ENCODE results near the gene ZNF780A.
A peak's percentile ranks its signal among the peaks of the same experiment; 100 is the strongest.
"Not testable (repeated sequence)": the region's sequence is repeated elsewhere in the genome, so short reads cannot be mapped to it uniquely, and the experiment has no call there.

The ZNF780A gene

DNA sequence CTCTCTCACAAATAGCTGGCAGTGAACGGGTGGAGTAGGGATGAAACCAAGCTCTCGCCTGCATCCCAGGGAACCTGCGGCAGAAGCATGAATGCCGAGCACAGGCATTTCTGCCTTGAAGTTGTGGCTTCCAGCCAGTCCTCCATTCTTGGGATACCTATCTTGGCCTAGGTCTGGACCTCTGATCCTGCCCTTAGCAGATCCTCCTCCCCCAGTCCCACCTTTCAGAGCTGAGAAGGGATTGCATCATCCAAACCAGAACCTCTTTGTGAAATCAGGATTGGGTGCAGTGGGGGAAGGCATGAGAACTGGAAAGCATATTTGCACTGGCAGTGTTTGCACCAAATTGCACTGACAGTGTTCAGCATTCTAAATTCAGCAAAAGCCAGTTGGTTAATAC, 5.8 kb downstream of the ZNF780A start:
- DNase-seq (ENCODE audit: low spot score), result no peak

GRCh38 chr19:40081411-40081810, 9.3 kb downstream of the ZNF780A start:
- no peak for DNase-seq (ENCODE audit: low spot score)

GRCh38 chr19:40080289-40080688, 10.5 kb downstream of the ZNF780A start:
- no peak for DNase-seq (ENCODE audit: low spot score)

GRCh38 chr19:40078377-40078776, 12.4 kb downstream of the ZNF780A start:
- DNase-seq (ENCODE audit: low spot score), result no peak

- no peak for DNase-seq (ENCODE audit: low spot score)
Observed at GRCh38 chr19:40070058-40070457, 20.7 kb downstream of the ZNF780A start.

DNA sequence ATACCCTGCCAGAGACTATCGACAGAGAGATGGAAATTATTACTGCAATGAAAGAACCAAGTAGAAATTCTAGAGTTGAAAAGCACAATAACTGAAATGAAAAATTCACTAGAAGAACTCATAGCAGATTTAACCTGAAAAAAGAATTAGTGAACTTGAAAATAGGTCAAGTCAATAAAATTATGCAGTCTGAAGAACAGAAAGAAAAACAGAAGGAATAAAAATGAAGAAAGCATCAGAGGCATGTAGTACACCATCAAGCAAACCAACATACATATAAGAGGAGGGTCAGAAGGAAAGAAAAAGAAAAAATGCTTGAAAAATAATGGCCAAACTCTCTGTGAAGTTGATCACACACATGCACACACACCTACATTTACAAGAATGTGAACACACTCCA, 31.1 kb downstream of the ZNF780A start:
- no peak for DNase-seq (ENCODE audit: low spot score)

- DNase-seq (ENCODE audit: low spot score), result no peak
Observed at GRCh38 chr19:40057166-40057565, 33.6 kb downstream of the ZNF780A start.

GRCh38 chr19:40056505-40056904, 34.2 kb downstream of the ZNF780A start:
- DNase-seq (ENCODE audit: low spot score), result no peak

GRCh38 chr19:40055832-40056504, 34.8 kb downstream of the ZNF780A start, which contains the start of gene ZNF780B:
ZNF780B (minus strand) TSS chr19:40056231; CDS start chr19:40050332, 5,899 bp downstream.
- peak; percentile 81 for DNase-seq (ENCODE audit: low spot score)

DNA sequence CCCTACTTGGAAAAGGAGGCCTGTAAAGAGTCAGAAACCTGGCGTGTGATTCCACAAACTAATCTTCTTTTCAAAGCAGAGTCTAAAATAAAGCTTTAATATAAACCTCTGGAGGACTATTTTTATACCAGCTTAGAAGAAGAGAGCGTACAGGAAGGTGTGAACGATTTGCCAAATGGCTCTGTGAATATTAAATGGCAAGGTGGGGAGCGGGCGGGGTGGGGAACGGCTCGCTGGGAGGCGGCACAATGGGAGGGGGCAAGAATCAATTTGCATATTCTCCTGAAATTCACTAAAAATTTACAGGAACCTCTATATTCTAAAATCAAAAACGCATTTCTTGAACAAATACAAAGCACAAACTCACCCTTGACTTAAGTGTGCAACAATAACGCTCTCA, 35.7 kb downstream of the ZNF780A start:
- no peak for DNase-seq (ENCODE audit: low spot score)

DNA sequence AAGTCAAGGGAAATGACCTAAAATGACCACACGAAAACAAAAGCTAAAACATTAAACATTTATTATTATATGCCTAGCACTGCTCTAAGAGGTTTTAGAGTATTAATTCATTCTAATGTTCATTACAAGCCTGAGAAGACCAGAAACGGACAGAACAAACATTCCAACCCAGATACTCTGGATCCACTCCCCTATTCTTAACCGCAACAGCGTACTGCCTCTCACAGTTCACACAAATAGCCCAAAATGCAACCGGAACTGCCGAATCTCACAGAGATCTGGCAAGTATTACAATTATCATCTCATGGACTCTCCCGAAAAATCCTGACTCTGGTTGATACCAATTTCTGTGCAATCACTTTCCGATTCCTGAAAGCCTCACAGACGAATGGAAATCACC, 36.1 kb downstream of the ZNF780A start:
- no peak for DNase-seq (ENCODE audit: low spot score)

DNA sequence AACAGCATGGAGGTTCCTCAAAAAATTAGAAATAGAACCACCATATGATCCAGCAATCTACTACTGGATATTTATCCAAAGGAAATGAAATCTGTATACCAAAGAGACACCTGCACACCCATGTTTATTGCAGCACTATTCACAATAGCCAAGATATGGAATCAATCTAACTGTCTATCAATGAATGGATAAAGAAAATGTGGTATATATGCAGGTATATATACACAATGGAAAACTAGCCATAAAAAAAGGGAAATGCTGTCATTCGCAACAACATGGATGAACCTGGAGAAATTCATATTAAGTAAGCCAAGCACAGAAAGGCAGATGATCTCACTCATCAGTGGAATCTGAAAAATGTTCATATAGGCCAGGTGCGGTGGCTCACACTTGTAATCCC, 37.3 kb downstream of the ZNF780A start:
- DNase-seq (ENCODE audit: low spot score), result no peak

GRCh38 chr19:40041718-40042117, 49.0 kb downstream of the ZNF780A start:
- DNase-seq (ENCODE audit: low spot score), result not testable (repeated sequence)

GRCh38 chr19:40038047-40038446, 52.7 kb downstream of the ZNF780A start:
- DNase-seq (ENCODE audit: low spot score), result not testable (repeated sequence)

DNA sequence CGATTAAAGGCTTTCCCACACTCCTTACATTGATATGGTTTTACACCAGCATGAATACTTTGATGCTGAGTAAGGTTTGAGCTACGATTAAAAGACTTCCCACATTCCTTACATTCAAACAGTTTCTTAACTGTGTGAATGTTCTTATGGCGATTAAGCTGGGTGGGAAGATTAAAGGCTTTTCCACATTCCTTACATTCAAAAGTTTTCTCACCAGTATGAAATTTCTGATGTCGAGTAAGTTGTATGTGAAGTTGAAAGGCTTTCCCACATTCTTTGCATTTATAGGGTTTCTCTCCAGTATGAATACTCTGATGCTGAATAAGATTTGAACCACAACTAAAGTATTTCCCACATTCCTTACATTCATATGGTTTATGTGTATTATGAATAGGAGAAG, 54.7 kb downstream of the ZNF780A start:
- no peak for DNase-seq (ENCODE audit: low spot score)

DNA sequence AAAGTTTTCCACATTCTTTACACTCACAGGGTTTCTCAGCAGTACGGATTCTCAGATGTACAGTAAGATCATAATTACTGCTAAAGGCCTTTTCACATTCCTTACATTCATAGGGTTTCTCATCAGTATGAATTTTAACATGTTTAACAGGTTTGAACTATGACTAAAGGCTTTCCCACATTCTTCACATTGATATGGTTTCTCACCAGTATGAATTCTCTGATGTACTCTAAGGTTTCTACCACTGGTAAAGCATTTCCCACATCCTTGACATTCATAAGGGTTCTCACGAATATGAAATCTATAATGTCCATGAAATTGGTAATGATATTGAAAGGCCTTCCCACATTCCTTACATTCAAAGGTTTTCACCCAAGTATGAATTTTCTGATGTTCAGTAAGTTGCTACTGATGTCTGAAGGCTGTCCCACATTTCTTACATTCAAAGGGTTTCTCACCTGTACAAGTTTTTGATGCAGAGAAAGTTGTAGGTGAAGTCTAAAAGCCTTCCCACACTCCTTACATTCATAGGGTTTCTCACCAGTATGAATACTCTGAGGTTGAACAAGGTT, 56.7 kb downstream of the ZNF780A start:
- DNase-seq (ENCODE audit: low spot score), result no peak

DNA sequence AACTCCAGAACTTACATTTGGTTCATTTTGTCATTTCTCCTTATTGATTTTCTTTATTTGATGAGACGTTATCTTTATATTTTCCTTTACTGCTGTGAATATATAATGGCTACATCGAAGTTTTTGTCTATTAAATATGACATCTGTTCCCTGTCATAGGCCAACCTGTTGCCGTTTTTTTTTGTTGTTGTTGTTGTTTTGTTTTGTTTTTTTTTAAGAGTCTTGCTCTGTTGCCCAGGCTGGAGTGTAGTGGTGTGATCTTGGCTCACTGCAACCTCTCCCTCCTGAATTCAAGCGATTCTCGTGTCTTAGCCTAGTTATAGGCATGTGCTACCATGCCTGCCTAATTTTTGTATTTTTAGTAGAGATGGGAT, 64.2 kb downstream of the ZNF780A start:
- no peak for DNase-seq (ENCODE audit: low spot score)

DNA sequence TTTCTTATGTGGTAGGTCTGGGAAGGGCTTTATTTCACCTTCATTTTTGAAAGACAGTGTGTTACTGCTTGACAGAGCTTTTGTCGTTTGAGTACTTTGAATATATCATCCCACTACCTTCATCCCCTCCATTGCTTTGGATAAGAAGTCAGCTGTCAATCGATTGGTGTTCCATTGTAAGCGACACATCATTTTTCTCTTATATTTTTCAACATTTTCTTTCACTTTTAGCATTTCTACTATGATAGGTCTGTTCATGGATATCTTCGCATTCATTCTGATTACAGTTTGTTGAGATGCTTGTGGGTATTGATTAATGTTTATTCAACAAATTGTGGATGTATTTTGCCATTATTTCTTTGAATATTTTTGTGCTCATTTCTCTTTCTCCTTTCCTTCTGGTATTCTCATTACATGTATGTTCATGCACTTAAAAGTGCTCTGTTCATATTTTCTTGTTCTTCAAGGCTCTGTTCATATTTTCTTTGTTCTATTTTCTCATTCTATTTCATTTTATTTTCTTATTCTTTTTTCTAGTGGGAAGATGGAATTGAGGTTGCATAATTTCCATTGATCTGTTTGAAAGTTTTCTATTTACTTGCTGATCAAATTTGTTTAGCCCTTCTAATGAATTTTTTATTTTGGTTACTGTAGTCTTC, 64.7 kb downstream of the ZNF780A start:
- DNase-seq (ENCODE audit: low spot score), result no peak

DNA sequence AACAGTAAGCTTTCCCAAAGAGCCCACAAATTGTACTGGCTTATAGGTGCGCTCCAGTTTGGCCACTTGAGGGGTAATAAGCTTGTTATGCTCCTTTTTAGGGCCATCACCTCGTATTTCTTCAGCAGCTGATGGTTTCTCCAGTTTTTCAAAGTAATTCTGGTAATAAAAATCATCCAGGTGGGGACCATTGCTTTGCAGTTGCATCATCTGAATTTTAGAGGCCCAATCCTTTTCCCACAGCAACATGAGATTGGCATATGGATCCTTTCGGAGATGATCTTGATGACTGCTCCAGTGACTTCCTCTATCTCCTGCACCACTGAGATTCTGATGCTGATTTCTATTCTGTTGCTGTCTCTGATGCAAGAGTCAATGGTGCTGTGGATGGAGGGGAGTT, 66.8 kb downstream of the ZNF780A start:
- no peak for DNase-seq (ENCODE audit: low spot score)

Data from GM03348 (cell line).